Kidney capillary endothelial cell (primary cell): ENCODE results near the gene GOLGA8T.
"Not testable (repeated sequence)": the region's sequence is repeated elsewhere in the genome, so short reads cannot be mapped to it uniquely, and the experiment has no call there.

Experiments used
- DNase-seq: peaks from one replicate; pipeline ENCODE4 v3.0.0-alpha.2; 2018; ENCODE audit warnings: low spot score

GOLGA8T gene

GRCh38 chr15:30134751-30135150 is at the start of gene GOLGA8T:
Gene GOLGA8T, plus strand, starts transcription at chr15:30135051. Its CDS starts 98 bp downstream, at chr15:30135149.
- DNase-seq = not testable (repeated sequence)

GRCh38 chr15:30097827-30098226 is 37.0 kb upstream of the GOLGA8T start:
- DNase-seq = not testable (repeated sequence)

GRCh38 chr15:30102890-30103289 is 32.0 kb upstream of the GOLGA8T start:
- DNase-seq = not testable (repeated sequence)

GRCh38 chr15:30103941-30104507 is 30.8 kb upstream of the GOLGA8T start:
- DNase-seq = not testable (repeated sequence)

GRCh38 chr15:30110591-30110990 is 24.3 kb upstream of the GOLGA8T start:
- not testable (repeated sequence) for DNase-seq

- DNase-seq = not testable (repeated sequence)
These were observed 4.8 kb upstream of the GOLGA8T start for GRCh38 chr15:30130066-30130465.

GRCh38 chr15:30143246-30143645 is 8.4 kb downstream of the GOLGA8T start:
- not testable (repeated sequence) for DNase-seq

GRCh38 chr15:30149891-30150290 is 15.0 kb downstream of the GOLGA8T start:
- DNase-seq = not testable (repeated sequence)

GRCh38 chr15:30162479-30163357 is 27.9 kb downstream of the GOLGA8T start:
- DNase-seq = not testable (repeated sequence)

GRCh38 chr15:30163759-30164158 is 28.9 kb downstream of the GOLGA8T start:
- not testable (repeated sequence) for DNase-seq

- not testable (repeated sequence) for DNase-seq
These were observed 29.4 kb downstream of the GOLGA8T start for GRCh38 chr15:30164257-30164656.

GRCh38 chr15:30167403-30167802 is 32.6 kb downstream of the GOLGA8T start:
- not testable (repeated sequence) for DNase-seq

- DNase-seq = not testable (repeated sequence)
These were observed 33.0 kb downstream of the GOLGA8T start for GRCh38 chr15:30167886-30168285.

- DNase-seq = not testable (repeated sequence)
These were observed 36.6 kb downstream of the GOLGA8T start for GRCh38 chr15:30171452-30171851.

GRCh38 chr15:30173041-30173608 is 38.3 kb downstream of the GOLGA8T start:
- not testable (repeated sequence) for DNase-seq

- DNase-seq = not testable (repeated sequence)
These were observed 40.4 kb downstream of the GOLGA8T start for GRCh38 chr15:30175291-30175690.

GRCh38 chr15:30176613-30177012 is 41.8 kb downstream of the GOLGA8T start:
- DNase-seq = not testable (repeated sequence)

GRCh38 chr15:30179814-30180213 is 45.0 kb downstream of the GOLGA8T start:
- not testable (repeated sequence) for DNase-seq

- not testable (repeated sequence) for DNase-seq
These were observed 50.6 kb downstream of the GOLGA8T start for GRCh38 chr15:30185495-30185894.

- not testable (repeated sequence) for DNase-seq
These were observed 52.6 kb downstream of the GOLGA8T start for GRCh38 chr15:30187429-30187828.

GRCh38 chr15:30189754-30190153 is 54.9 kb downstream of the GOLGA8T start:
- not testable (repeated sequence) for DNase-seq

GRCh38 chr15:30191143-30191542 is 56.3 kb downstream of the GOLGA8T start:
- DNase-seq = not testable (repeated sequence)

- not testable (repeated sequence) for DNase-seq
These were observed 56.8 kb downstream of the GOLGA8T start for GRCh38 chr15:30191639-30192038.
